Loucy (cell line): ENCODE measurements around the gene ADGRF4.

ENCODE experiments used
- H2AFZ ChIP-seq: fragments of 200-600 bp; sonication (generic); 2 replicates; pipeline ENCODE4 v1.6.0; 2016; ENCODE audit warnings: antibody characterized with exemption, mild to moderate bottlenecking, low read length, moderate library complexity
- H3F3A ChIP-seq: fragments of 200-600 bp; 2 replicates; pipeline ENCODE4 v1.6.0; 2016; ENCODE audit warnings: antibody characterized with exemption, low read depth, mild to moderate bottlenecking
- H3K27me3 ChIP-seq: fragments of 200-600 bp; sonication (generic); 2 replicates; pipeline ENCODE4 v1.6.1; 2014; ENCODE audit warnings: low read length, mild to moderate bottlenecking; ENCODE audit not compliant: insufficient read depth, poor library complexity, severe bottlenecking
- H3K36me3 ChIP-seq: fragments of 200-600 bp; sonication (generic); 2 replicates; pipeline ENCODE4 v1.6.1; 2016; ENCODE audit warnings: low read length; ENCODE audit not compliant: insufficient read depth
- H3K4me1 ChIP-seq: fragments of 200-600 bp; sonication (generic); 2 replicates; pipeline ENCODE4 v1.5.1; 2014; ENCODE audit warnings: low read length, mild to moderate bottlenecking; ENCODE audit not compliant: insufficient read depth, poor library complexity, severe bottlenecking
- H3K4me2 ChIP-seq: fragments of 200-600 bp; sonication (generic); 2 replicates; pipeline ENCODE4 v1.6.0; 2014; ENCODE audit warnings: antibody characterized with exemption, low read length, low read depth, mild to moderate bottlenecking; ENCODE audit not compliant: poor library complexity, severe bottlenecking
- H3K4me3 ChIP-seq: fragments of 200-600 bp; sonication (generic); 2 replicates; pipeline ENCODE4 v1.5.1; 2014; ENCODE audit warnings: low read length, mild to moderate bottlenecking, mixed read lengths; ENCODE audit not compliant: poor library complexity, severe bottlenecking
- H3K79me2 ChIP-seq: fragments of 200-600 bp; sonication (generic); 2 replicates; pipeline ENCODE4 v1.6.1; 2014; ENCODE audit warnings: low read length; ENCODE audit not compliant: insufficient read depth
- H3K9ac ChIP-seq: fragments of 200-600 bp; sonication (generic); 2 replicates; pipeline ENCODE4 v1.6.0; 2014; ENCODE audit warnings: mild to moderate bottlenecking, low read depth, low read length, moderate library complexity; ENCODE audit not compliant: poor library complexity, severe bottlenecking
- H3K9me2 ChIP-seq: fragments of 200-600 bp; sonication (generic); replicated peaks from 2 replicates; pipeline ENCODE4 v1.6.1; 2016; ENCODE audit warnings: low read depth, low read length, mixed read lengths
- H3K9me3 ChIP-seq: fragments of 200-600 bp; sonication (generic); 2 replicates; pipeline ENCODE4 v1.6.1; 2014; ENCODE audit warnings: mild to moderate bottlenecking, antibody characterized with exemption, low read length, low read depth; ENCODE audit not compliant: insufficient read depth
- H4K20me1 ChIP-seq: fragments of 200-600 bp; sonication (generic); 2 replicates; pipeline ENCODE4 v1.6.0; 2014; ENCODE audit warnings: antibody characterized with exemption, low read length, mild to moderate bottlenecking; ENCODE audit not compliant: insufficient read depth, poor library complexity, severe bottlenecking
- CTCF ChIP-seq: fragments of 200-600 bp; sonication (generic); conservative IDR thresholded peaks from 2 replicates; pipeline ENCODE4 v1.5.1; 2014; ENCODE audit warnings: mild to moderate bottlenecking, antibody characterized with exemption, low read length
- EZH2phosphoT487 ChIP-seq: fragments of 200-600 bp; IDR thresholded peaks from 2 replicates; pipeline ENCODE4 v1.6.1; 2018; ENCODE audit warnings: antibody characterized with exemption, mild to moderate bottlenecking, moderate library complexity, borderline replicate concordance

Gene ADGRF4

DNA sequence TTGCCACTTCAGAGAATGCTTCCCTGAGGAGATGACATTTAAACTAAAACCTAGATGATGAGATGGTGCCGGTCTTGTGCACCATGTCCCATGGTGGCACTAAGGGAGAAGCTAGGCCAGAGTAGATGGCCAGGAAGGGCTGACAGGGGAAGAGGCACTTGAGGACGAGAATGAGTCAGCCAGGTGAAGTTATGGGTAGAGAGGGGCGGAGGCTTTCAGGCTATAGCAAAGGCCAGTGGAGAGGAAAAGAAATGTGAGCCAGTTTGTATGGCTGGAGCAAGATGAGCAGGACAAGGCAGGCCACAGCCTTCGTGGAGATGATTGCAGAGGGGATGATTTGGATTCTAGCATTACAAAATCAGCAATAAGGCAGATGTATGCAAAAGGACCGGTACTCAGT, 44.7 kb upstream of the ADGRF4 start:
- no peak overlapping the region for H3K4me3 ChIP-seq
- no peaks in the 10 kb centered on the region for H3K79me2 ChIP-seq

DNA sequence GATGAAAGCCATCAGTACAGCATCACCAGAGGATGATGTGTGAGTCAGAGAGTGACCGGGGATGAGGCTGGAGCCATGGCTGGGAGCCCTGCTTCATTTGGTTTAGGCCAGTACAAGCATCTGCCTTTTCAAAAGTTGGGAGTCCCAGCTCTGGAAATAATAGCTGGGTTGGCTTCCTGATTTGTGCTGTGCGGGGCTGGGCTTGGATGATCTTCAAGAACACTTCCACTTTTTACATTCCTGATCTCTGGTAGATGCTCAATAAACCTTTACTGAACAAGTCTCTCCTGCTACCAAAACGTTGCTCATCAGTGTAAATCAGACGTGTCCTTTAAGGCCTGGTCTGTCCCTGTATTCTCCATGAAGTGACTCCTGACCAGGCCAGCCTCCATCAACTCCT, 44.1 kb upstream of the ADGRF4 start:
- Histone ChIP-seq H3K4me1 (peaks cover 18% of the 10 kb centered on the region), H3K9ac (no peak overlapping the region), H3K9me2 (no peaks in the 10 kb centered on the region), H3K4me2 (no peak overlapping the region), H3K4me3 (no peak overlapping the region), H3K9me3 (no peaks in the 10 kb centered on the region), H2AFZ (no peak overlapping the region), H3K79me2 (no peaks in the 10 kb centered on the region), H4K20me1 (no peaks in the 10 kb centered on the region), H3K27me3 (no peaks in the 10 kb centered on the region), H3K36me3 (no peaks in the 10 kb centered on the region), H3F3A (no peaks in the 10 kb centered on the region)
- TF ChIP-seq EZH2phosphoT487, result no peak
- TF ChIP-seq CTCF, result no peak

More for the DNA sequence above, 44.7 kb upstream of the ADGRF4 start:
- no peaks in the 10 kb centered on the region for H3K27me3 ChIP-seq
- peaks cover 18% of the 10 kb centered on the region for H3K4me1 ChIP-seq
- no peaks in the 10 kb centered on the region for H3K9me3 ChIP-seq
- TF ChIP-seq CTCF, result no peak
- no peak for TF ChIP-seq EZH2phosphoT487
- no peaks in the 10 kb centered on the region for H3K36me3 ChIP-seq
- H4K20me1 ChIP-seq, result no peaks in the 10 kb centered on the region
- no peak overlapping the region for H2AFZ ChIP-seq
- H3K9me2 ChIP-seq, result no peaks in the 10 kb centered on the region
- no peak overlapping the region for H3K9ac ChIP-seq
- no peak overlapping the region for H3K4me2 ChIP-seq
- no peaks in the 10 kb centered on the region for H3F3A ChIP-seq

DNA sequence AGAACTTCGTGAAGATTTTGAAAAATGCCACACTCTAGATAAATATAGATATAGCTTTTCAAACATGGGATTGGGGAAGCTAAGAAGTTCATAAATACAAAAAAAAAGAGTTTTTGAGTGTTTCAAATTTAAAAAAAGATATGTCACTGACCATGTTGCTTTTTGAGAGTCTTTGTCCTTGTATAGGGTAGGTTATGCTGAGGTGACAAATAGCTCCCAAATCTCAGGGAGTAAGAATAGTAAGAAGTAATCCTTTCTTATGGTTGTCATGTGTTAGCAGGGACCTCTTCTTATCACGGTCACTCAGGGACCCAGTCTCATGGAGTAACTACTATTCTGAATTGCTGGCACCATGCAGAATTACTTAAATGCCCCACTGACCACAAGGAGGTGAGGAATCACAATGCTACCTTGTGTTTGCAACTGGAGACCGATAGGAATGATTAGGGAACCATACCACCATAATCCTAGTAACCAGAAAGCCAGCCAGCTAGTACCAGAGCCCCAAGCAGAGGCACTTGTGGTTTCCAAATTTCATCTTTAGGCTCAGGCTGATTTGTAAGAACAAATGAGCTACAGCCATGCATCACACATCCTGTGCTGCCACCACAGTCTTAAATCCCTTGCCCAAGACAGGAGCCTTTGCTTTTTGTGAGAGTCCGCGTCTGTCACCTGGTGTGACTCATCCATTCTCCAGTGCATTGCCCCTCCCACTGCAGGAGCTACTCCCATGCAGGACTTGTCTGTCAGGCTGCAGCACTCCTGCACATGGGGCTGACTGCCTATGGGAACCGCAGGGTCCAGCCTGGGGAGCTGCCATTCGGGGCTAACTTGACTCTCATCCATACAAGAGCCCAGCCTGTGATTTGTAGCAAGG, 42.4 kb upstream of the ADGRF4 start:
- H2AFZ ChIP-seq, result no peak overlapping the region
- no peaks in the 10 kb centered on the region for H3F3A ChIP-seq
- no peaks in the 10 kb centered on the region for H3K9me2 ChIP-seq
- H3K4me1 ChIP-seq, result peaks cover 8% of the 10 kb centered on the region
- no peaks in the 10 kb centered on the region for H3K9me3 ChIP-seq
- no peak overlapping the region for H3K4me3 ChIP-seq
- H4K20me1 ChIP-seq, result no peaks in the 10 kb centered on the region
- no peaks in the 10 kb centered on the region for H3K79me2 ChIP-seq
- H3K27me3 ChIP-seq, result no peaks in the 10 kb centered on the region
- TF ChIP-seq CTCF (no peak), EZH2phosphoT487 (no peak)
- H3K9ac ChIP-seq, result no peak overlapping the region
- no peak overlapping the region for H3K4me2 ChIP-seq
- H3K36me3 ChIP-seq, result no peaks in the 10 kb centered on the region
